Fibroblast of lung (primary cell): Measurements from ENCODE around the gene CAMK1D.

Experiments
- EZH2 ChIP-seq: IDR thresholded peaks from 2 replicates; pipeline ENCODE4 v1.5.1; 2012; ENCODE audit warnings: low read length, control low read depth, mild to moderate bottlenecking; ENCODE audit errors: missing control alignments
- TF ChIP-seq, protein P1 (sequence below), 2 donors: IDR thresholded peaks in 1 of 2; conservative IDR thresholded peaks in 1 of 2; 1 replicate in 1 of 2; 2 replicates in 1 of 2; pipeline ENCODE4 v1.5.1; 2011 to 2012; ENCODE audit warnings: low read length in 2 of 2, control low read depth in 1 of 2, inconsistent platforms in 1 of 2, low read depth in 1 of 2, mild to moderate bottlenecking in 1 of 2

DNA sequence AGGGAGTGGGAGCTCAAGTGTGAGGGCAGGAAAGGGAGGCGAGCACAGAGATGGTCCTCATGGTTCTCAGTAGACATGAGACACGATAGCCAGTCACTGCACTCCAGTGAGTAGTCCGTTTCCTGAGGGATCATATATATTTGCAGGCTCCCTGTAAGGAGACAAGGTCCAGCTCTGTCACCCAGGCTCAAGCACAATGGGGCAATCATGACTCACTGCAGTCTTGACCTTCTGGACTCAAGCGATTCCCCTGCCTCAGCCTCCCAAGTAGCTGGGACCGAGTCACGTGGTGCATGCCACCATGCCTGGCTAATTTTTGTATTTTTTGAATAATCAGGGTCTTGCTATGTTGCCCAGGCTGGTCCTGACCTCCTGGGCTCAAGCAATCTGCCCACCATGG, 535.5 kb downstream of the CAMK1D start:
- TF ChIP-seq, protein P1, sequence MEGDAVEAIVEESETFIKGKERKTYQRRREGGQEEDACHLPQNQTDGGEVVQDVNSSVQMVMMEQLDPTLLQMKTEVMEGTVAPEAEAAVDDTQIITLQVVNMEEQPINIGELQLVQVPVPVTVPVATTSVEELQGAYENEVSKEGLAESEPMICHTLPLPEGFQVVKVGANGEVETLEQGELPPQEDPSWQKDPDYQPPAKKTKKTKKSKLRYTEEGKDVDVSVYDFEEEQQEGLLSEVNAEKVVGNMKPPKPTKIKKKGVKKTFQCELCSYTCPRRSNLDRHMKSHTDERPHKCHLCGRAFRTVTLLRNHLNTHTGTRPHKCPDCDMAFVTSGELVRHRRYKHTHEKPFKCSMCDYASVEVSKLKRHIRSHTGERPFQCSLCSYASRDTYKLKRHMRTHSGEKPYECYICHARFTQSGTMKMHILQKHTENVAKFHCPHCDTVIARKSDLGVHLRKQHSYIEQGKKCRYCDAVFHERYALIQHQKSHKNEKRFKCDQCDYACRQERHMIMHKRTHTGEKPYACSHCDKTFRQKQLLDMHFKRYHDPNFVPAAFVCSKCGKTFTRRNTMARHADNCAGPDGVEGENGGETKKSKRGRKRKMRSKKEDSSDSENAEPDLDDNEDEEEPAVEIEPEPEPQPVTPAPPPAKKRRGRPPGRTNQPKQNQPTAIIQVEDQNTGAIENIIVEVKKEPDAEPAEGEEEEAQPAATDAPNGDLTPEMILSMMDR (conservative IDR thresholded peaks at IDR 0.05 in 1 of 2, IDR thresholded peaks at IDR 0.05 in 1 of 2; ENCODE audit: low read depth in 1 of 2, low read length in 2 of 2): no peak
- TF ChIP-seq EZH2: no peak
